Measurements from ENCODE around the gene PNPLA1. TPM values are rescaled to one million over a fixed set of nuclear protein-coding genes. Genes with fewer than 3 reads are reported as not detected.

PNPLA1 gene, protein sequence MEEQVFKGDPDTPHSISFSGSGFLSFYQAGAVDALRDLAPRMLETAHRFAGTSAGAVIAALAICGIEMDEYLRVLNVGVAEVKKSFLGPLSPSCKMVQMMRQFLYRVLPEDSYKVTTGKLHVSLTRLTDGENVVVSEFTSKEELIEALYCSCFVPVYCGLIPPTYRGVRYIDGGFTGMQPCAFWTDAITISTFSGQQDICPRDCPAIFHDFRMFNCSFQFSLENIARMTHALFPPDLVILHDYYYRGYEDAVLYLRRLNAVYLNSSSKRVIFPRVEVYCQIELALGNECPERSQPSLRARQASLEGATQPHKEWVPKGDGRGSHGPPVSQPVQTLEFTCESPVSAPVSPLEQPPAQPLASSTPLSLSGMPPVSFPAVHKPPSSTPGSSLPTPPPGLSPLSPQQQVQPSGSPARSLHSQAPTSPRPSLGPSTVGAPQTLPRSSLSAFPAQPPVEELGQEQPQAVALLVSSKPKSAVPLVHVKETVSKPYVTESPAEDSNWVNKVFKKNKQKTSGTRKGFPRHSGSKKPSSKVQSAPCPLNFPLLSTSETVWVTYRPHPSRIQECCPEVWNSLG
- total RNA-seq: not detected in 2 replicates

DNA sequence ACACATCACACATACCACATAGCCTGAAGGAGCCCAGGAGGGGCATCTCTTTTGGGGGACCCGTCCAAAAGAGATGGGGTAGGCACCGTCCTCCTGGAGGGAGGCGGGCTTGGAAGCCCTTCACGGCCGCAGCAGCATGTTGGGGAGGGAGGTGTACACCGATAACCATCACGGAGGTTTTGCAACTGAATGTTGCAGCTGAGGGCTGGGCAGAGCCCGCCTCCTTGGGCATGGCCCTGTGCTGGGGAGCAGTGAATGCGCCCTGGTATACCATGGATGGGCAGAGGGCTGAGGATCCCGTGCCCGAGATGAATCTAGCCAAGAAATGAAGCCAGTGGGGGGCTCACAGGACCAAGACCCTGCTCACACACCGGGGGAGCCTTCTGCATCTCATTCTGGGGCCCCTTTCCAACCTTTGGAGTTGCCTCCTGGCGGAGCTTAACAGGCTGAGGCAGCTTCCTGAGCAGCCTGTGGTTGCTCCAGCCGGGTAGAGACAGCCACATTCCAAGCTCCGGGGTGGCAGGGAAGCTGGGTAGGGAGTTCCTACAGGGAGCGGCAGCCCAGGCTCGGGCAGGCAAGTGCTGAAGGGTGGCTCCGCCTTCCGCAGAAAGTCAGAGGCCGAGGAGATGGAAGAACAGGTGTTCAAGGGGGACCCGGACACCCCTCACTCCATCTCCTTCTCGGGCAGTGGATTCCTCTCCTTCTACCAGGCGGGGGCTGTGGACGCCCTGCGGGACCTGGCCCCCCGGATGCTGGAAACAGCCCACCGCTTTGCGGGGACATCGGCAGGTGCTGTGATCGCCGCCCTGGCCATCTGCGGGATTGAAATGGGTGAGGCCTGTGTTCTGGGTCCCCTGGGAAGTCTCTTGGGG is at the start of gene PNPLA1:
TSS of gene PNPLA1 (plus strand) at position 227 of the 872 bp plus-strand sequence. CDS start at position 627, 400 bp downstream.

GRCh38 chr6:36336779-36337241 is 67.0 kb downstream of the PNPLA1 start, which contains the start of gene BNIP5:
Gene BNIP5, minus strand, starts transcription at chr6:36336888. Its CDS starts 6,198 bp downstream, at chr6:36330690.

Other genes with a start within 250 kb of the PNPLA1 start
- gene SLC26A8, start 245.4 kb upstream of the PNPLA1 start, total RNA-seq: not detected in 2 replicates
- gene MAPK14, start 242.3 kb upstream of the PNPLA1 start, total RNA-seq: 32.0 and 36.6 TPM in 2 replicates
- 2.9 and 5.4 TPM in 2 replicates for gene MAPK13, start 139.5 kb upstream of the PNPLA1 start, total RNA-seq
- 8.9 and 11.4 TPM in 2 replicates for gene BRPF3, start 73.3 kb upstream of the PNPLA1 start, total RNA-seq
- not detected in 2 replicates for gene BNIP5, start 66.8 kb downstream of the PNPLA1 start, total RNA-seq
- gene ETV7, start 117.6 kb downstream of the PNPLA1 start, total RNA-seq: not detected in 2 replicates
- not detected in 2 replicates for gene PXT1, start 172.8 kb downstream of the PNPLA1 start, total RNA-seq
- gene KCTD20, start 172.9 kb downstream of the PNPLA1 start, total RNA-seq: 41.1 and 65.6 TPM in 2 replicates